ENCODE results near the gene SLC44A3.

Gene SLC44A3

GRCh38 chr1:94801919-94802546 is 18.1 kb upstream of the SLC44A3 start:
- DNase-seq (ENCODE audit: low read depth) = peak; percentile 66

GRCh38 chr1:94803106-94803505 is 17.1 kb upstream of the SLC44A3 start:
- DNase-seq (ENCODE audit: low read depth) = no peak

- no peak for DNase-seq (ENCODE audit: low read depth)
Measured at GRCh38 chr1:94803517-94804441, 16.4 kb upstream of the SLC44A3 start.

- DNase-seq (ENCODE audit: low read depth) = no peak
Measured at GRCh38 chr1:94804442-94804837, 15.7 kb upstream of the SLC44A3 start.

GRCh38 chr1:94805912-94806311 is 14.2 kb upstream of the SLC44A3 start:
- DNase-seq (ENCODE audit: low read depth) = no peak

- DNase-seq (ENCODE audit: low read depth) = no peak
Measured at GRCh38 chr1:94806441-94806871, 13.7 kb upstream of the SLC44A3 start.

- DNase-seq (ENCODE audit: low read depth) = no peak
Measured at GRCh38 chr1:94807742-94808491, 12.2 kb upstream of the SLC44A3 start.

GRCh38 chr1:94808669-94809068 is 11.5 kb upstream of the SLC44A3 start:
- DNase-seq (ENCODE audit: low read depth) = no peak

GRCh38 chr1:94812985-94813384 is 7.2 kb upstream of the SLC44A3 start:
- no peak for DNase-seq (ENCODE audit: low read depth)

GRCh38 chr1:94816030-94816429 is 4.1 kb upstream of the SLC44A3 start:
- no peak for DNase-seq (ENCODE audit: low read depth)

GRCh38 chr1:94817712-94818111 is 2.4 kb upstream of the SLC44A3 start:
- no peak for DNase-seq (ENCODE audit: low read depth)

- no peak for DNase-seq (ENCODE audit: low read depth)
Measured at GRCh38 chr1:94819238-94819944, 766 bp upstream of the SLC44A3 start.

GRCh38 chr1:94820936-94821335 is 779 bp downstream of the SLC44A3 start:
- DNase-seq (ENCODE audit: low read depth) = no peak

- no peak for DNase-seq (ENCODE audit: low read depth)
Measured at GRCh38 chr1:94821636-94822305, 1.6 kb downstream of the SLC44A3 start.

- no peak for DNase-seq (ENCODE audit: low read depth)
Measured at GRCh38 chr1:94823116-94823515, 3.0 kb downstream of the SLC44A3 start.

- no peak for DNase-seq (ENCODE audit: low read depth)
Measured at GRCh38 chr1:94825936-94826335, 5.8 kb downstream of the SLC44A3 start.

- DNase-seq (ENCODE audit: low read depth) = no peak
Measured at GRCh38 chr1:94827434-94827833, 7.3 kb downstream of the SLC44A3 start.

GRCh38 chr1:94828251-94828650 is 8.1 kb downstream of the SLC44A3 start:
- no peak for DNase-seq (ENCODE audit: low read depth)

GRCh38 chr1:94831641-94832040 is 11.5 kb downstream of the SLC44A3 start:
- DNase-seq (ENCODE audit: low read depth) = no peak

- DNase-seq (ENCODE audit: low read depth) = no peak
Measured at GRCh38 chr1:94832446-94832845, 12.3 kb downstream of the SLC44A3 start.

- DNase-seq (ENCODE audit: low read depth) = no peak
Measured at GRCh38 chr1:94832931-94833585, 12.9 kb downstream of the SLC44A3 start.

Measured in HS-27A (cell line).